Calu3 (cell line): ENCODE measurements around the gene CT45A8. TPM values are rescaled to one million over a fixed set of nuclear protein-coding genes. Genes with fewer than 3 reads are reported as not detected.
"Not testable (repeated sequence)": the region's sequence is repeated elsewhere in the genome, so short reads cannot be mapped to it uniquely, and the experiment has no call there.

Experiments used
- Bru-seq: library from RNA; stranded (reverse); fragments of 400-500 nt; gene quantifications from one replicate; lab custom pipeline; 2021; lab: Mats Ljungman, UMichigan
- BruChase-seq, 2 experiments: library from RNA; stranded (reverse); fragments of 400-500 nt; gene quantifications; one replicate each; lab custom pipeline; 2021; lab: Mats Ljungman, UMichigan
- BruUV-seq: library from RNA; stranded (reverse); fragments of 400-500 nt; replicated peaks from 2 replicates; lab custom pipeline; 2021; lab: Mats Ljungman, UMichigan
- CTCF ChIA-PET: fragments of 300-600 bp; sonication (Branson Sonifier 250); formaldehyde crosslinking; loops from one replicate; lab custom pipeline; 2022; ENCODE audit warnings: antibody characterized with exemption; lab: Charles Lee
- DNase-seq: peaks from one replicate; pipeline ENCODE4 v3.0.0; 2022
- H3K27ac Mint-ChIP-seq: one replicate; pipeline ENCODE4 v1.8.0; 2022; ENCODE audit warnings: mixed read lengths; ENCODE audit not compliant: unreplicated experiment
- H3K27me3 Mint-ChIP-seq: one replicate; pipeline ENCODE4 v1.8.0; 2022; ENCODE audit warnings: mixed read lengths; ENCODE audit not compliant: unreplicated experiment
- H3K36me3 Mint-ChIP-seq: one replicate; pipeline ENCODE4 v1.8.0; 2022; ENCODE audit warnings: mild to moderate bottlenecking, moderate library complexity, mixed read lengths; ENCODE audit not compliant: insufficient read depth, unreplicated experiment
- H3K4me1 Mint-ChIP-seq: one replicate; pipeline ENCODE4 v1.8.0; 2022; ENCODE audit warnings: mild to moderate bottlenecking, low read depth, mixed read lengths; ENCODE audit not compliant: unreplicated experiment
- H3K4me3 Mint-ChIP-seq: one replicate; pipeline ENCODE4 v1.8.0; 2022; ENCODE audit warnings: mild to moderate bottlenecking, low read depth, moderate library complexity, mixed read lengths; ENCODE audit not compliant: unreplicated experiment
- H3K9me3 Mint-ChIP-seq: one replicate; pipeline ENCODE4 v1.8.0; 2022; ENCODE audit warnings: low read depth, mixed read lengths; ENCODE audit not compliant: unreplicated experiment
- CTCF ChIP-seq: fragments of 200-600 bp; IDR thresholded peaks from one replicate; pipeline ENCODE4 v1.8.0; 2022; ENCODE audit warnings: antibody characterized with exemption; ENCODE audit not compliant: unreplicated experiment
- intact Hi-C: fragments of 100-400 bp; cut with micrococcal nuclease; formaldehyde crosslinking; loops from one replicate; pipeline ENCODE4 v1.10.0; 2022; ENCODE audit not compliant: unreplicated experiment
- long read RNA-seq: library from polyadenylated mRNA; stranded (forward); transcript quantifications from one replicate; pipeline ENCODE4 v2.0.0, GENCODE V29; 2022
- total RNA-seq: library from RNA; stranded (reverse); gene quantifications from 2 replicates; pipeline ENCODE4 v1.2.3, GENCODE V29; 2022

CT45A8 gene
- not detected in 2 replicates for total RNA-seq
- not detected for Bru-seq, nascent RNA
- not detected for BruChase-seq, experiment 1, labeled RNA remaining after a 6-hour chase
- BruChase-seq, experiment 2, labeled RNA remaining after a 2-hour chase = not detected
- long read RNA-seq = 0 reads

- H3K9me3 Mint-ChIP-seq, H3K27ac Mint-ChIP-seq, BruUV-seq, CTCF ChIA-PET, intact Hi-C loops, H3K27me3 Mint-ChIP-seq, DNase-seq, H3K4me1 Mint-ChIP-seq, H3K36me3 Mint-ChIP-seq, H3K4me3 Mint-ChIP-seq: not testable (repeated sequence)
Measured at GRCh38 chrX:135854438-135854837, at the start of gene CT45A8. TSS of gene CT45A8 (minus strand) at chrX:135854538. CDS start at chrX:135850783, 3,755 bp downstream.

GRCh38 chrX:135893294-135893817 lies 39.0 kb upstream of the CT45A8 start, which contains the start of the genes CT45A10 and SAGE1:
TSS of gene CT45A10 (minus strand) at chrX:135893444. CDS start at chrX:135885344, 8,100 bp downstream.
TSS of gene SAGE1 (plus strand) at chrX:135893716. CDS start at chrX:135896243, 2,527 bp downstream.
- TF ChIP-seq CTCF = no peak
- Mint-ChIP-seq H3K27me3 (no peaks in the 10 kb centered on the region), H3K9me3 (peaks cover 4% of the 10 kb centered on the region), H3K4me3 (no peak within 1 kb of the TSS), H3K27ac (no peak within 1 kb of the TSS), H3K4me1 (no peaks in the 10 kb centered on the region), H3K36me3 (no peaks in the 10 kb centered on the region)
- no peak for DNase-seq
- BruUV-seq = no TSS peak
- CTCF ChIA-PET = no interaction called here
- intact Hi-C loops = no loop called here

- no TSS peak for BruUV-seq
- no peak overlapping the region for H3K4me3 Mint-ChIP-seq
- no peak overlapping the region for H3K27ac Mint-ChIP-seq
- H3K9me3 Mint-ChIP-seq = peaks cover 4% of the 10 kb centered on the region
- no peaks in the 10 kb centered on the region for H3K4me1 Mint-ChIP-seq
- no peak for DNase-seq
- H3K27me3 Mint-ChIP-seq = no peaks in the 10 kb centered on the region
- no peak for TF ChIP-seq CTCF
- intact Hi-C loops = no loop called here
- CTCF ChIA-PET = no interaction called here
- no peaks in the 10 kb centered on the region for H3K36me3 Mint-ChIP-seq
Measured at GRCh38 chrX:135892781-135893180, 38.4 kb upstream of the CT45A8 start.

- Mint-ChIP-seq H3K27ac (no peak overlapping the region), H3K4me3 (no peak overlapping the region), H3K36me3 (no peaks in the 10 kb centered on the region), H3K9me3 (peaks cover 4% of the 10 kb centered on the region), H3K27me3 (no peaks in the 10 kb centered on the region), H3K4me1 (no peaks in the 10 kb centered on the region)
- BruUV-seq = no TSS peak
- no peak for TF ChIP-seq CTCF
- intact Hi-C loops = no loop called here
- CTCF ChIA-PET = no interaction called here
- no peak for DNase-seq
Measured at GRCh38 chrX:135890087-135890585, 35.8 kb upstream of the CT45A8 start.

GRCh38 chrX:135888976-135889375 lies 34.6 kb upstream of the CT45A8 start:
- BruUV-seq, H3K4me3 Mint-ChIP-seq, intact Hi-C loops, H3K27ac Mint-ChIP-seq, H3K9me3 Mint-ChIP-seq, H3K4me1 Mint-ChIP-seq, H3K27me3 Mint-ChIP-seq, CTCF ChIA-PET, H3K36me3 Mint-ChIP-seq, DNase-seq: not testable (repeated sequence)

- DNase-seq, H3K27ac Mint-ChIP-seq, H3K4me1 Mint-ChIP-seq, intact Hi-C loops, H3K4me3 Mint-ChIP-seq, CTCF ChIA-PET, H3K9me3 Mint-ChIP-seq, H3K36me3 Mint-ChIP-seq, H3K27me3 Mint-ChIP-seq, BruUV-seq: not testable (repeated sequence)
Measured at GRCh38 chrX:135888230-135888629, 33.9 kb upstream of the CT45A8 start.

GRCh38 chrX:135882741-135883140 lies 28.4 kb upstream of the CT45A8 start:
- CTCF ChIA-PET, H3K9me3 Mint-ChIP-seq, H3K4me3 Mint-ChIP-seq, H3K27ac Mint-ChIP-seq, intact Hi-C loops, BruUV-seq, H3K4me1 Mint-ChIP-seq, H3K27me3 Mint-ChIP-seq, DNase-seq, H3K36me3 Mint-ChIP-seq: not testable (repeated sequence)
